GM12878 (cell line): Measurements from ENCODE around the gene TMEM52. TPM values are rescaled to one million over a fixed set of nuclear protein-coding genes. Genes with fewer than 3 reads are reported as not detected.

Experiments
- ATAC-seq: fragments of 200-7000 bp; cut with Tn5 transposase; 3 replicates; pipeline ENCODE4 v1.9.1; 2020; ENCODE audit warnings: mild to moderate bottlenecking, moderate library complexity
- BruUV-seq: library from RNA; stranded (reverse); fragments of 400-500 nt; replicated peaks from 2 replicates; lab custom pipeline; 2021; lab: Mats Ljungman, UMichigan
- CTCF ChIA-PET: fragments of 300-600 bp; sonication (Branson Sonifier 250); formaldehyde crosslinking; extraction: SDS; loops from one replicate; lab custom pipeline; 2021; ENCODE audit warnings: inconsistent platforms; lab: Yijun Ruan, JAX
- POLR2A ChIA-PET: fragments of 350-600 bp; formaldehyde crosslinking; extraction: SDS; loops from one replicate; lab custom pipeline; 2021; ENCODE audit warnings: inconsistent platforms; lab: Charles Lee
- RAD21 ChIA-PET: fragments of 300-600 bp; sonication (Branson Sonifier 250); formaldehyde crosslinking; loops from one replicate; lab custom pipeline; 2023; ENCODE audit warnings: antibody characterized with exemption; ENCODE audit not compliant: unreplicated experiment; lab: Charles Lee
- SMC1A ChIA-PET: fragments of 300-600 bp; sonication (Branson Sonifier 250); formaldehyde crosslinking; loops from one replicate; lab custom pipeline; 2023; ENCODE audit not compliant: unreplicated experiment, uncharacterized antibody; lab: Charles Lee
- DNase-seq: peaks from one replicate; pipeline ENCODE4 v3.0.0-alpha.2; 2011; ENCODE audit warnings: low read depth, low spot score
- FAIRE-seq: peaks from 3 replicates; lab custom pipeline; 2011; peaks lifted over from hg19 to GRCh38; lab: Jason Lieb, UNC
- H2AFZ ChIP-seq: 2 replicates; pipeline ENCODE4 v1.6.0; 2011; ENCODE audit warnings: low read depth, low read length, control low read depth; ENCODE audit not compliant: control insufficient read depth
- H3K27ac ChIP-seq: 2 replicates; pipeline ENCODE4 v1.5.1; 2011; ENCODE audit warnings: control low read depth; ENCODE audit not compliant: control insufficient read depth, insufficient read depth
- H3K27me3 ChIP-seq, 2 experiments: replicated peaks in 1 of 2; 2 replicates each; pipeline versions ENCODE4 v1.6.0 to v1.6.1; 2011; ENCODE audit warnings: low read length in 1 of 2; ENCODE audit not compliant: control insufficient read depth in 2 of 2, insufficient read depth in 2 of 2
- H3K36me3 ChIP-seq, 2 experiments: 2 replicates each; pipeline ENCODE4 v1.5.1; 2011; ENCODE audit warnings: low read length in 1 of 2; ENCODE audit not compliant: control insufficient read depth in 2 of 2, insufficient read depth in 2 of 2
- H3K4me1 ChIP-seq: 2 replicates; pipeline ENCODE4 v1.6.1; 2011; ENCODE audit warnings: mild to moderate bottlenecking, low read length, moderate library complexity, mixed read lengths; ENCODE audit not compliant: control insufficient read depth, insufficient read depth
- H3K4me2 ChIP-seq: 2 replicates; pipeline ENCODE4 v1.6.0; 2011; ENCODE audit warnings: control low read depth; ENCODE audit not compliant: control insufficient read depth, insufficient read depth
- H3K4me3 ChIP-seq: fragments of 200-600 bp; sonication (generic); 2 replicates; pipeline ENCODE4 v1.5.1; 2016
- H3K79me2 ChIP-seq: 2 replicates; pipeline ENCODE4 v1.6.0; 2011; ENCODE audit warnings: low read length; ENCODE audit not compliant: control insufficient read depth, insufficient read depth
- H3K9ac ChIP-seq: 2 replicates; pipeline ENCODE4 v1.8.0; 2011; ENCODE audit warnings: low read length, control low read depth, mixed read lengths; ENCODE audit not compliant: control insufficient read depth, insufficient read depth
- H3K9me3 ChIP-seq: replicated peaks from 3 replicates; pipeline ENCODE4 v1.5.1; 2011; ENCODE audit warnings: mild to moderate bottlenecking, low read length; ENCODE audit not compliant: control insufficient read depth, insufficient read depth
- H4K20me1 ChIP-seq: 2 replicates; pipeline ENCODE4 v1.6.0; 2011; ENCODE audit not compliant: control insufficient read depth, insufficient read depth
- CHD2 ChIP-seq: IDR thresholded peaks from 2 replicates; pipeline ENCODE4 v1.6.1; 2011; ENCODE audit warnings: low read depth, low read length, improper control_type of control experiment, borderline replicate concordance
- E2F4 ChIP-seq: IDR thresholded peaks from 2 replicates; pipeline ENCODE4 v1.6.1; 2012; ENCODE audit warnings: low read depth, low read length, improper control_type of control experiment
- PAX5 ChIP-seq: IDR thresholded peaks from 2 replicates; pipeline ENCODE4 v1.6.1; 2011; ENCODE audit warnings: low read depth, low read length, borderline replicate concordance
- POLR2AphosphoS2 ChIP-seq: IDR thresholded peaks from 2 replicates; pipeline ENCODE4 v1.6.1; 2011; ENCODE audit warnings: low read depth, mild to moderate bottlenecking, low read length, improper control_type of control experiment, moderate library complexity
- TCF3 ChIP-seq: IDR thresholded peaks from 2 replicates; pipeline ENCODE4 v1.6.1; 2012; ENCODE audit warnings: low read depth, mild to moderate bottlenecking, low read length, borderline replicate concordance; ENCODE audit not compliant: insufficient read depth
- WGBS: methylation state at CpG from one replicate; pipeline ENCODE4 v1.1.6; 2016; ENCODE audit warnings: low lambda C conversion rate; ENCODE audit not compliant: insufficient replicate concordance, insufficient coverage; ENCODE audit errors: missing lambda C conversion rate; 5-methylcytosine and 5-hydroxymethylcytosine counted together
- in situ Hi-C: fragments of 300-500 bp; cut with MboI; formaldehyde crosslinking; loops from 9 replicates; pipeline ENCODE4 v1.14.3; 2018; ENCODE audit warnings: mixed read lengths
- intact Hi-C: fragments of 100-400 bp; cut with micrococcal nuclease; formaldehyde crosslinking; loops from one replicate; pipeline ENCODE4 v1.14.2; 2022; ENCODE audit not compliant: unreplicated experiment
- polyA plus RNA-seq, 11 experiments: library from polyadenylated mRNA; depleted of rRNA in 4 of 11; unstranded in 6 of 11; stranded (reverse) in 5 of 11; fragments of >200 nt; fragmentation: Nextera tagmentation in 4 of 11; fragmentation: Illumina TruSeq in 1 of 11; extraction: Ambion mirVana in 4 of 11; extraction: Trizol in 1 of 11; gene quantifications; 1 replicate in 1 of 11; 2 replicates in 10 of 11; pipeline versions ENCODE4 v1.2.1 to v1.2.3, GENCODE V29; 2011 to 2016; ENCODE audit warnings: inconsistent platforms in 2 of 11, missing spikeins in 2 of 11, low read depth in 1 of 11
- total RNA-seq, 4 experiments: library from RNA; depleted of rRNA in 3 of 4; stranded (reverse); fragments of >200 nt in 3 of 4; fragmentation: Illumina TruSeq in 1 of 4; extraction: Trizol in 1 of 4; gene quantifications; 2 replicates each; pipeline versions ENCODE4 v1.2.1 to v1.2.3, GENCODE V29; 2013 to 2021
- TF ChIP-seq, protein P1 (sequence below): fragments of 150-350 bp; IDR thresholded peaks from 2 replicates; pipeline ENCODE4 v1.6.1; 2016; ENCODE audit warnings: low read depth, low read length

Gene TMEM52
- total and polyA plus RNA-seq, 10 of the 15 experiments (the other 5 are each of a cell fraction or from before 2014, with no cell fraction given): 0.17 to 0.33 (median 0.24) TPM; not detected in 7

DNA sequence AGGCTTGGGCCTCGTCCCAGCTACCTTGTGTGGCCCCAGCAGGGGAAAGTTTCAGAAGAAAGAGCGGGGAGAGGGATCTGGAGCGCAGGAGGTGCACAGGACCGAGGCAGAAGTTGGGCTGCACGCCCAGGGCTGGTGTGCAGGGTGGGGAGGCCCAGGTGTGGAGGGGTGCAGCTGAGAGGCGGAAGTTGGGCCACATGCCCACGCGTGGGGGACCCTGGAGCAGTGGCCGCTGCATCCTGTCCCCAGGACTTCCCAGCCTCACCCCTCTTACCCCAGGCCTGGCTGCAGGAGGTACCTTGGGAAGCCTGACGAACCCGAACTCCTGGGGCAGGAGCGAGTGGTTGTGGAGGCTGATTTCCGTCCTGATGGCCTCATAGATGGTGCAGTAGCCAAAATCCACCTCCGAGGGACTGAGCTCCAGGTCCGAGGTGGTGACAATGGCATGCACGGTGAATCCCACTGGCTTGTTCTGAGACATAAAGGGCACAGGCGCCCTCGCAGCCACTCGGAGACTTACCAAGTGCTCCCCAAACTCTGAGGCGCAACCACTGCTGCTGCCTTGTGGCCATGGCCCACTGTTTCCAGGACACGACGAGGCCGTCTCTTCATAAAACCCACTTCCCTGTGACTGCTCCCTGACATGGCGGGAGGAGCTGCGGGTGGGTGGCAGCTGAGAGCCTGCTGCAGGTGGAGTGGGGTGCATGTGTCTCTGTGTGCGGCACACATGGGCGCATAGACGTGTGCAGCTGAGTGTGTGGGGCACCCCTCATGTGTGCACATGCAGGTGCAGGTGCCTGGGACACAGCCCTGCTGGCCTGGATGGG is 20.4 kb upstream of the TMEM52 start:
- in situ Hi-C loops: no loop called here
- H3K9ac ChIP-seq: no peak overlapping the region
- FAIRE-seq: no peak
- DNase-seq: no peak
- no peak for TF ChIP-seq TCF3
- no peak for TF ChIP-seq E2F4
- TF ChIP-seq POLR2AphosphoS2: no peak
- no peak for TF ChIP-seq PAX5
- no peak for TF ChIP-seq CHD2
- TF ChIP-seq, protein P1, sequence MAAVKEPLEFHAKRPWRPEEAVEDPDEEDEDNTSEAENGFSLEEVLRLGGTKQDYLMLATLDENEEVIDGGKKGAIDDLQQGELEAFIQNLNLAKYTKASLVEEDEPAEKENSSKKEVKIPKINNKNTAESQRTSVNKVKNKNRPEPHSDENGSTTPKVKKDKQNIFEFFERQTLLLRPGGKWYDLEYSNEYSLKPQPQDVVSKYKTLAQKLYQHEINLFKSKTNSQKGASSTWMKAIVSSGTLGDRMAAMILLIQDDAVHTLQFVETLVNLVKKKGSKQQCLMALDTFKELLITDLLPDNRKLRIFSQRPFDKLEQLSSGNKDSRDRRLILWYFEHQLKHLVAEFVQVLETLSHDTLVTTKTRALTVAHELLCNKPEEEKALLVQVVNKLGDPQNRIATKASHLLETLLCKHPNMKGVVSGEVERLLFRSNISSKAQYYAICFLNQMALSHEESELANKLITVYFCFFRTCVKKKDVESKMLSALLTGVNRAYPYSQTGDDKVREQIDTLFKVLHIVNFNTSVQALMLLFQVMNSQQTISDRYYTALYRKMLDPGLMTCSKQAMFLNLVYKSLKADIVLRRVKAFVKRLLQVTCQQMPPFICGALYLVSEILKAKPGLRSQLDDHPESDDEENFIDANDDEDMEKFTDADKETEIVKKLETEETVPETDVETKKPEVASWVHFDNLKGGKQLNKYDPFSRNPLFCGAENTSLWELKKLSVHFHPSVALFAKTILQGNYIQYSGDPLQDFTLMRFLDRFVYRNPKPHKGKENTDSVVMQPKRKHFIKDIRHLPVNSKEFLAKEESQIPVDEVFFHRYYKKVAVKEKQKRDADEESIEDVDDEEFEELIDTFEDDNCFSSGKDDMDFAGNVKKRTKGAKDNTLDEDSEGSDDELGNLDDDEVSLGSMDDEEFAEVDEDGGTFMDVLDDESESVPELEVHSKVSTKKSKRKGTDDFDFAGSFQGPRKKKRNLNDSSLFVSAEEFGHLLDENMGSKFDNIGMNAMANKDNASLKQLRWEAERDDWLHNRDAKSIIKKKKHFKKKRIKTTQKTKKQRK: no peak
- TF ChIP-seq, all 136 proteins: peak for 0
- WGBS: 45% methylated on average over 27 of the region's 28 CpGs
- Histone ChIP-seq H3K79me2 (no peaks in the 10 kb centered on the region), H3K27me3 (no peaks in the 10 kb centered on the region), H3K4me2 (no peak overlapping the region), H2AFZ (no peak overlapping the region), H3K4me1 (no peaks in the 10 kb centered on the region), H3K36me3 (no peaks in the 10 kb centered on the region), H3K4me3 (no peak overlapping the region), H4K20me1 (no peaks in the 10 kb centered on the region), H3K27ac (no peak overlapping the region), H3K9me3 (peaks cover 2% of the 10 kb centered on the region; the same call in 2 of the 3 replicates)
- RAD21 ChIA-PET: no interaction called here
- POLR2A ChIA-PET: no interaction called here
- SMC1A ChIA-PET: no interaction called here
- CTCF ChIA-PET: no interaction called here
- no peak for ATAC-seq
- BruUV-seq: no TSS peak
- intact Hi-C loops: loop anchor here (5.0 kb wide), 1 partner anchor 108 kb away; no protein-coding TSS in a partner anchor
